GM18907 (cell line): ENCODE data around the gene CLEC5A.
"Not testable (repeated sequence)": the region's sequence is repeated elsewhere in the genome, so short reads cannot be mapped to it uniquely, and the experiment has no call there.

ENCODE experiments used
- ATAC-seq: cut with Tn5 transposase; IDR thresholded peaks from one replicate; pipeline ENCODE4 v1.9.1; 2021; ENCODE audit warnings: mild to moderate bottlenecking, moderate library complexity; ENCODE audit not compliant: unreplicated experiment

Gene CLEC5A

GRCh38 chr7:141949451-141949850 lies 2.7 kb upstream of the CLEC5A start:
- no peak for ATAC-seq

- no peak for ATAC-seq
Observed at GRCh38 chr7:141949021-141949420, 2.2 kb upstream of the CLEC5A start.

GRCh38 chr7:141945356-141945755 lies 1.4 kb downstream of the CLEC5A start:
- ATAC-seq, result no peak

GRCh38 chr7:141944811-141945210 lies 2.0 kb downstream of the CLEC5A start:
- no peak for ATAC-seq

- ATAC-seq, result no peak
Observed at GRCh38 chr7:141943846-141944245, 2.9 kb downstream of the CLEC5A start.

GRCh38 chr7:141941075-141941474 lies 5.7 kb downstream of the CLEC5A start:
- no peak for ATAC-seq

GRCh38 chr7:141930211-141930610 lies 16.6 kb downstream of the CLEC5A start:
- no peak for ATAC-seq

GRCh38 chr7:141928845-141929195 lies 18.0 kb downstream of the CLEC5A start:
- ATAC-seq, result no peak

- no peak for ATAC-seq
Observed at GRCh38 chr7:141928146-141928844, 18.5 kb downstream of the CLEC5A start.

- no peak for ATAC-seq
Observed at GRCh38 chr7:141920281-141920680, 26.5 kb downstream of the CLEC5A start.

GRCh38 chr7:141916099-141916498 lies 30.7 kb downstream of the CLEC5A start, which contains the start of gene OR9A4:
Gene OR9A4 (plus strand): TSS chr7:141916399. CDS start chr7:141918876, 2,477 bp downstream.
- ATAC-seq, result no peak

- ATAC-seq, result no peak
Observed at GRCh38 chr7:141915565-141915964, 31.2 kb downstream of the CLEC5A start.

- no peak for ATAC-seq
Observed at GRCh38 chr7:141911391-141911790, 35.4 kb downstream of the CLEC5A start.

- ATAC-seq, result no peak
Observed at GRCh38 chr7:141906285-141906684, 40.5 kb downstream of the CLEC5A start.

- ATAC-seq, result not testable (repeated sequence)
Observed at GRCh38 chr7:141899366-141899765, 47.4 kb downstream of the CLEC5A start.

GRCh38 chr7:141891336-141891735 lies 55.4 kb downstream of the CLEC5A start:
- ATAC-seq, result no peak

- ATAC-seq, result no peak
Observed at GRCh38 chr7:141889321-141889720, 57.5 kb downstream of the CLEC5A start.

- ATAC-seq, result peak; percentile 90
Observed at GRCh38 chr7:141884539-141885225, 62.1 kb downstream of the CLEC5A start.

- ATAC-seq, result no peak
Observed at GRCh38 chr7:141880960-141881359, 65.8 kb downstream of the CLEC5A start.

GRCh38 chr7:141877365-141877764 lies 69.4 kb downstream of the CLEC5A start:
- no peak for ATAC-seq
